GM18520 (cell line): Measurements from ENCODE around the gene UCP2.
"Not testable (repeated sequence)": the region's sequence is repeated elsewhere in the genome, so short reads cannot be mapped to it uniquely, and the experiment has no call there.

Source experiments
- ATAC-seq: cut with Tn5 transposase; IDR thresholded peaks from one replicate; pipeline ENCODE4 v1.9.1; 2021; ENCODE audit not compliant: unreplicated experiment

The UCP2 gene

GRCh38 chr11:73996161-73996747, 13.6 kb upstream of the UCP2 start:
- no peak for ATAC-seq

GRCh38 chr11:73995731-73996130, 13.1 kb upstream of the UCP2 start:
- no peak for ATAC-seq

- peak; percentile 32 for ATAC-seq
Observed at GRCh38 chr11:73995247-73995646, 12.6 kb upstream of the UCP2 start.

GRCh38 chr11:73991471-73992006, 8.9 kb upstream of the UCP2 start:
- ATAC-seq = no peak

- no peak for ATAC-seq
Observed at GRCh38 chr11:73990730-73991129, 8.1 kb upstream of the UCP2 start.

- ATAC-seq = no peak
Observed at GRCh38 chr11:73989156-73989555, 6.5 kb upstream of the UCP2 start.

- ATAC-seq = no peak
Observed at GRCh38 chr11:73988227-73988626, 5.6 kb upstream of the UCP2 start.

- ATAC-seq = not testable (repeated sequence)
Observed at GRCh38 chr11:73985661-73986060, 3.0 kb upstream of the UCP2 start.

GRCh38 chr11:73983741-73984538, 1.3 kb upstream of the UCP2 start:
- ATAC-seq = no peak

- ATAC-seq = peak; percentile 71
Observed at GRCh38 chr11:73982990-73983740, 522 bp upstream of the UCP2 start.

- ATAC-seq = no peak
Observed at GRCh38 chr11:73981051-73981805, 1.4 kb downstream of the UCP2 start.

- ATAC-seq = peak; percentile 28
Observed at GRCh38 chr11:73980001-73980961, 2.4 kb downstream of the UCP2 start.

GRCh38 chr11:73978576-73979086, 4.0 kb downstream of the UCP2 start:
- ATAC-seq = no peak

GRCh38 chr11:73977856-73978519, 4.7 kb downstream of the UCP2 start:
- no peak for ATAC-seq

- no peak for ATAC-seq
Observed at GRCh38 chr11:73976451-73977151, 6.0 kb downstream of the UCP2 start.

- ATAC-seq = no peak
Observed at GRCh38 chr11:73975479-73975757, 7.2 kb downstream of the UCP2 start.

- ATAC-seq = no peak
Observed at GRCh38 chr11:73974604-73975478, 7.8 kb downstream of the UCP2 start.
